WTC11 (cell line): ENCODE data around the gene PPP1R37.

Experiments used
- ATF3 ChIP-seq: sonication (generic); formaldehyde crosslinking; conservative IDR thresholded peaks from 2 replicates; pipeline ENCODE4 v1.8.1; 2022; ENCODE audit warnings: mild to moderate bottlenecking, missing genetic modification reagents
- TF ChIP-seq, protein P1 (sequence below): sonication (generic); formaldehyde crosslinking; IDR thresholded peaks from 2 replicates; pipeline ENCODE4 v1.8.1; 2022; ENCODE audit warnings: mild to moderate bottlenecking, moderate library complexity, missing genetic modification reagents

GRCh38 chr19:45164577-45165335 lies 71.8 kb downstream of the PPP1R37 start:
- TF ChIP-seq ATF3 (CRISPR knock-in tag), result no peak
- TF ChIP-seq, protein P1, sequence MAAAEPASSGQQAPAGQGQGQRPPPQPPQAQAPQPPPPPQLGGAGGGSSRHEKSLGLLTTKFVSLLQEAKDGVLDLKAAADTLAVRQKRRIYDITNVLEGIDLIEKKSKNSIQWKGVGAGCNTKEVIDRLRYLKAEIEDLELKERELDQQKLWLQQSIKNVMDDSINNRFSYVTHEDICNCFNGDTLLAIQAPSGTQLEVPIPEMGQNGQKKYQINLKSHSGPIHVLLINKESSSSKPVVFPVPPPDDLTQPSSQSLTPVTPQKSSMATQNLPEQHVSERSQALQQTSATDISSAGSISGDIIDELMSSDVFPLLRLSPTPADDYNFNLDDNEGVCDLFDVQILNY (CRISPR knock-in tag), result no peak
